Measurements from ENCODE around the gene RARG. TPM values are rescaled to one million over a fixed set of nuclear protein-coding genes. Genes with fewer than 3 reads are reported as not detected.
"Not testable (repeated sequence)": the region's sequence is repeated elsewhere in the genome, so short reads cannot be mapped to it uniquely, and the experiment has no call there.

The RARG gene
- total RNA-seq, 1 experiment from 2014 or later: 16.9 TPM

- DNase-seq (ENCODE audit: low read depth): no peak
Observed at GRCh38 chr12:53211476-53212381, 20.3 kb downstream of the RARG start.

- no peak for DNase-seq (ENCODE audit: low read depth)
Observed at GRCh38 chr12:53210843-53211242, 21.2 kb downstream of the RARG start.

GRCh38 chr12:53208877-53209463, 23.0 kb downstream of the RARG start:
- DNase-seq (ENCODE audit: low read depth): no peak

- no peak for DNase-seq (ENCODE audit: low read depth)
Observed at GRCh38 chr12:53208435-53208834, 23.6 kb downstream of the RARG start.

- DNase-seq (ENCODE audit: low read depth): no peak
Observed at GRCh38 chr12:53207042-53207441, 25.0 kb downstream of the RARG start, which contains the start of gene ITGB7. ITGB7 (minus strand) TSS chr12:53207251; CDS start chr12:53200443, 6,808 bp downstream.

GRCh38 chr12:53205747-53206419, 26.1 kb downstream of the RARG start:
- DNase-seq (ENCODE audit: low read depth): peak; percentile 89

- DNase-seq (ENCODE audit: low read depth): no peak
Observed at GRCh38 chr12:53204351-53204750, 27.7 kb downstream of the RARG start.

- not testable (repeated sequence) for DNase-seq (ENCODE audit: low read depth)
Observed at GRCh38 chr12:53202316-53202715, 29.7 kb downstream of the RARG start.

- DNase-seq (ENCODE audit: low read depth): no peak
Observed at GRCh38 chr12:53201639-53202038, 30.4 kb downstream of the RARG start.

- no peak for DNase-seq (ENCODE audit: low read depth)
Observed at GRCh38 chr12:53201177-53201541, 30.9 kb downstream of the RARG start.

GRCh38 chr12:53200458-53201176, 31.4 kb downstream of the RARG start:
- no peak for DNase-seq (ENCODE audit: low read depth)

GRCh38 chr12:53200107-53200457, 31.9 kb downstream of the RARG start:
- no peak for DNase-seq (ENCODE audit: low read depth)

GRCh38 chr12:53199700-53200099, 32.3 kb downstream of the RARG start:
- no peak for DNase-seq (ENCODE audit: low read depth)

- DNase-seq (ENCODE audit: low read depth): no peak
Observed at GRCh38 chr12:53198486-53199110, 33.4 kb downstream of the RARG start.

GRCh38 chr12:53197011-53197640, 34.9 kb downstream of the RARG start:
- DNase-seq (ENCODE audit: low read depth): no peak

GRCh38 chr12:53196486-53196885, 35.5 kb downstream of the RARG start:
- no peak for DNase-seq (ENCODE audit: low read depth)

- DNase-seq (ENCODE audit: low read depth): no peak
Observed at GRCh38 chr12:53195516-53196420, 36.2 kb downstream of the RARG start.

GRCh38 chr12:53194973-53195372, 37.0 kb downstream of the RARG start:
- no peak for DNase-seq (ENCODE audit: low read depth)

- no peak for DNase-seq (ENCODE audit: low read depth)
Observed at GRCh38 chr12:53193985-53194716, 37.9 kb downstream of the RARG start.

Data from LHCN-M2 (cell line).